ENCODE measurements around the gene TRIM9.

TRIM9 gene

DNA sequence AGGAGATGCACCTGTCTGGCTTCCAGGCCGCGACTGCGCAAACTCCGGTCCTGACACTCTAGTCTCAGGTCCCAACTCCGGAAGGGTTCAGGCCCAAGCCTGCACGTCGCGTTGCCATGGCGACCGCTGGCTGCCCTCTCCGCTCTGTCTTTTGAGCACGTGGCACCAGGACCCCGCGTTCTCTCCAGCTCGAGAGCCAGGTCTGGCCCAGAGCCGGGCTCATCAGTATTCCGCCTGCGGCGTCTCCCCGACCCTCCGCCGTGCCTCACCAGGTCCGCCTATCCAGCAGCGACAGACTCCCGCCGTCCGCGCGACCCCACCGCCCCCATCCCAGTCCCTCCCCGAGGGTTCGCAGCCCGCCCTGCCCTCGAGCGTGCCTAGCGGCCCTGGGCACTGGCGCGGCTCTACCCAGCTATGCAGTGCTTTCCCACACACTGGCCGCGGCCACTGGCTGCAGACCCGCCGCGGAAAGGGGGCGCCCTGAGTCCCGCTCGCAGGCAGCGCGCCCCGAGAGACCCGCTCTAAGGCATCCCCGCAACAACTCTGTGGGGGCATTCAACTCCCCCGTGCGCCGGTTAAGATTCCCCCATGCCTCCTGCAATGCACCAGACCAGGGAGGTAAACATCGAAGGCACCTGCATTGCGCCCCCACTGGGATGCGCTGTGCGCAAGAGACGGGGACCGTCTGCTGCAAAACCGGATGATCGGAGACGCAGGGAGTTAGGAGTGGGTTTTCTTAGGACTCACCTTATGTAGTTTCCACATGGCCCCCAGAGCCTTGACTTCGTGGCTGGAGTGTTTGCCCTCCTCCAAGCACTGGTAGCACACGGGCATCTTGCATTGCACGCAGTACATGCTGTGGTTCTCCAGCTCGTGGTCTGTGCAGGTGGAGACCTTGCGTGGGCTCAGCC lies 1.3 kb downstream of the TRIM9 start:
- peak in 1 of 3 donors; percentile 40 for DNase-seq (ENCODE audit: low read depth in 3 of 3)

DNA sequence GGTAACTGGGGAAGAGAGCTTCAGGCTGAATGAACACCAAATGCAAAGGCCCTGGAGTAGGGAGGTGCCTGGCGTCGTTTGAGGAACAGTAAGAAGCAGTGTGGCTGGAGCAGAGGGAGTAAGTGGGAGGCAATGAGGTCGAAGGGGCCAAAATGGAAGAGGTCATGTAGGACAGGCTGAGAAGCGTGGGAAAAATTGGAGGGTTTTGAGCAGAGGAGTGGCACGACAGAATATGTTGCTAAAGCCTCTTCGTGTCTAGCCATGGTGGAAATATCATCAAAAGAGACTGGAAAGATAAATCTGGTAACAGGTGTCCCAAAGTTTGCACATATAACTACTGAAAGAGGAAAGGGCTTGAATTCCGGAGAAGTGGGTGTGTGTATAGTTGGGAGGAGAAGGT lies 1.9 kb downstream of the TRIM9 start:
- DNase-seq (ENCODE audit: low read depth in 3 of 3): no peak

DNA sequence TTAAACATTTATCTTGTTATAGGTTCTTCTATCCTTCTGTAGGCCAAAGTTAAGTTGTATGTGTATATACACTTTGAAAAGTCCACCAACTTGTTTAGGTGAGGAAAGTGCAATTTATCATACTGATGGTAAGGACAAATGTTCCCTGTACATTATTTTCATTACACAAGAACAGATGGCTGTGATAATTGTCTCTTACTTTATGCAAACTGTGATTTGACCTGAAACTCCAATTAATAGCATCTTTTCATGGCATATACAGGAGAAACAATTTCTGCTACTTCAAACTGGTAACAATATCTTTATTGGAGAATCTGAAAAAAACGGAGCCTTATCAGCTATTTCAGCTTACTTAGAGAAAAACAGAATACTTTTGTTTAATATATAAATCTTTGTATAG lies 5.6 kb downstream of the TRIM9 start:
- no peak for DNase-seq (ENCODE audit: low read depth in 3 of 3)

DNA sequence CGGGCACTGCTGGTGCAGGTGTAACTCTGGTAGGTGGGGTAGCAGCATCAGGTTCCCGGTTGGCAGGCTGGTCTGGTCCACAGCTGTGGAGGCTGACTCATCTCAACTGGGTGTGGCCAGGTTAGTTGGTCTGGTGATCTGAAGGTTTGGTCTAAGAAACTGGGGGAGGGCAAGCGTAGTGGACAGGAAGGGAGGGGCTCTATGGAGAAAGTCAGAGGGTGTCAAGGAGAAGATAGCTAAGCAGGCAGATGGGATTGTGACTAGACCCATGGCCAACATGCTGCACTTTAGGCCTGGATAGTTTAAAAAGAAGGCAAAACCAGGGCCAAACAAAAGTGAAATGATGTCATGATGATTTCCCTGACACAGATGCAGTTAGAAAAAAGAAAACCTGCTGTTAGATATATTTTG lies 7.9 kb downstream of the TRIM9 start:
- no peak for DNase-seq (ENCODE audit: low read depth in 3 of 3)

DNA sequence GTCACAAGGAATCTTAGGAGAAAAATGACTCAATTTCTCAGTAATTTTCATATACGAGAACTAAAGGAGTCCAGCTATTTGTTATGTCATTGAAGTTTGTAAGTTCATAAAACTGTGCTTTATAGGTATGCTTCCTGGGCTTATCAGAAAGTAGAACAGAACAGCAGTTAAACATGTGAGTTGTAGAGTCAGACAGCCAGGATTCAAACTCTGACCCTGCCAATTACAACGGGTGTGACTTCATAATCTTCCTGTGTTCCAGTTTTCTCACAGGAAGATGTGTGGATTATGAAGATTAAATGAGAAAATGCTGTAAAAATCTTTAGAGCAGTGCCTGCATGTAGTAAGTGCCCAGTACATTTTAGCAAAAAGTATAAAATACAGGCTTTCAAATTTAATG lies 8.9 kb downstream of the TRIM9 start:
- DNase-seq (ENCODE audit: low read depth in 3 of 3): no peak

DNA sequence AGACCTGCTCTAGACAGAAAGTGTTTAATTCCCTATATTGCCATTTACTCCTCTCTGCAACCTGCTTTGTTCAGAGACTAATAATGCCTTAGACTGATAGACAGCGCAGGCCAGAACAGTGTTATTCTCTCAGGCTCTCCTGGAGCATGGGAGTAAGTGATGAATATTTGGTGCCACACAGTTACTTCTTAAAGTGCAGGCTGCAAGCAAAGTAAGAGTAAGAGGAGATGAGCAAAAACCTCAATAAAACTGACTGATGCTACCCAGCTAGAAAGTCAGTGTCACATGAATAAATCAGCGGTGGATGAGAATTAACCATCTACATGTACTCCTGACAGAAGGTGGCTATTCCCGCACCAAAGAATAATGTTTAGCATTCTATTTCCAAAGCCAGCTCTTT lies 9.9 kb downstream of the TRIM9 start:
- no peak for DNase-seq (ENCODE audit: low read depth in 3 of 3)

DNA sequence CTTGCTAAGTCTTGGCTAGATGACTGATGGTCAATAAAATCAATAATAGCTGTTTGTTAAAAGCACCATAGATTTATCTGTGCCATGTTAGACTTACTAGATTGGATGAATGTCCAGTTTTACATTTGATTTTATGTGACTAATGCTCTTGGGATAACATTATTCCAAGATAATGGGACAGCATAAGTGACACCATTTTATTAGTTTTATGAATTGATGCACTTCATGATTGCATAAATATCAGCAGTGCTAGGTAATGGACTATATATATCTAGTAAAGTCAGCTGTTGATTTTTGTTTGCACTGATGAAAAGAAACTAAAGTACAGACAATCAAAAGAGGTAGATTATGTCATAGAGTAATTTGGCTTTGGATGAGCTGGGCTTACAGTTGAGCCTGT lies 10.4 kb downstream of the TRIM9 start:
- no peak for DNase-seq (ENCODE audit: low read depth in 3 of 3)

DNA sequence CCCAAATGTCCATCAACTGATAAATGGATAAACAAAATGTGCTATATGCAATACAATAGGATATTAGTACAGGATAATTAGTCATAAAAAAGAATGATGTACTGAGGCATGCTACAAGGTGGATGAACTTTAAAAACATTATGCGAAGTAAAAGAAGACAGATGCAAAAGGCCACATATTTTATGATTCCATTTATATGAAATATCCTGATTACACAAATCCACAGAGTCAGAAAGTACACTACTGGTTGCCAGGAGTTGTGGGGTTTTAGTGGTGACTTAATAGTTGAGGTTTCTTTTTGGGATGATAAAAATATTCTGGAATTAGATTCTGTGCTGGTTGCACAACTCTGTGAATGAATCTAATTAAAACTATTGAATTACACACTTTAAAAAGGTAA lies 12.6 kb downstream of the TRIM9 start:
- DNase-seq (ENCODE audit: low read depth in 3 of 3): no peak

DNA sequence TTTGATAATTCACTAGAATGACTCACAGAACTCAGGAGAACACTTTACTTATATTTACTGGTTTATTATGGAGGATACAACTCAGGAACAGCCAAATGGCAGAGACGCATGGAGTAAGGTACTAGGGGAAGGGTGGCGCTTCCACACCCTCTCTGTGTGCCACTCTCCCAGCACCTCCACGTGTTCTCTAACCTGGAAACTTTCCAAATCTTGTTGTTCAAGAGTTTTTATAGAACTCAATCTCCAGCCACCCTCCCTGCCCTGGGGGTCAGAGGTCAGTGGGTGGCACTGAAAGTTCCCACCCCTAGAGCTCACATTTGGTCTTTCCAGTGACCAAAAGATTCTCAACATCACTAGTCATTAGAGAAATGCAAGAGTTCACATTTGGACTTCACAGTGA lies 13.2 kb downstream of the TRIM9 start:
- DNase-seq (ENCODE audit: low read depth in 3 of 3): no peak

DNA sequence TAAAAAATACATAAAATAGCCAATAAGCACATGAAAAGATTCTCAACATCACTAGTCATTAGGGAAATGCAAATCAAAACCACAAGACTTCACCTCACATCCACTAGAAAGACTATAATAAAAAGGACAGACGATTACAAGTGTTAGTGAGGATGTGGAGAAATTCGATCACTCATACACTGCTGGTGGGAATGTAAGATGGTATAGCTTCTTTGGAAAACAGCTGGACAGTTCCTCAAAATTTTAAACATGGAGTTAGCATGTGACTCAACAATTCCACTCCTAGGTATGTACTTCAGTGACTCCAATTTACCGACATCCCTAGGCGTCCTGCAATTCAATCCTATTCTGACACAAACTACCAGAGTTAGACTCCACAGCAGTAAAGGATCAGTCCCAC lies 13.7 kb downstream of the TRIM9 start:
- no peak for DNase-seq (ENCODE audit: low read depth in 3 of 3)

DNA sequence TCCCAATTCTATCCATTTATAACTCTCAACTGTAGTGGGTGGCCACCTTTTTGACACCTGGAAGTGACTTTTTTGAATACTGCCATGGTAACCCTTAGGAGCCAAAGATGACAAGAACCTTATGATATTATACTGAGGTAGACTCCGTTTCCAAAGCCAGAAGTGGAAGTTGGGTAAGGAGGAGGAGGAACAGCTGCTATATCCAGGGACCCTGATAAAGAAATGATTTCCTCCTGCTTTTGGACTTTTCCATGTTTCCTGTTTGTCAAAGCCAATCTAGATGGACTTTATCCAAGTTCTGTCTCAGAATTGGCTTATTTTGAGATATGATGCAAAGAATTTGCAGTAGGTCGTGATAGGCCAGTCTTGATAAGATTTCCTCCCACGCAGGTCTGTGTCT lies 14.3 kb downstream of the TRIM9 start:
- DNase-seq (ENCODE audit: low read depth in 3 of 3): no peak

DNA sequence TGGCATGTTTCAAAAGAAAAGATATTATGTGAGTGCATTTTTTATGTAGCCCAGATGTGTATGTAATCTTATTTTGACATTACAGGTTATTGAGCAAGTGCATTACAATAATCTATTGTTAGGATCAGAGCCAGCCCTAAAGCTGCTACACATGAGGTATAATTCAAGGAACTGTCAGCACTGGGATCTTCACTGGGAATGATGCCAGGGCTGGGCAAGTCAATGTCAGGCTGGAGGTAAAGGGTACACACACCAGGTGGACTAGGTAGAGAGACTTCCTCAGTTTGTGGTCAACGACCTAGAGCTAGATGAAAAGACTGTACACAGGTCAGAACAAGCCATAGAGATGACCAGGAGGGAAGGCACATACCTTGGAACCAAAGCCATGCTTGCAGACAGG lies 15.4 kb downstream of the TRIM9 start:
- no peak for DNase-seq (ENCODE audit: low read depth in 3 of 3)

DNA sequence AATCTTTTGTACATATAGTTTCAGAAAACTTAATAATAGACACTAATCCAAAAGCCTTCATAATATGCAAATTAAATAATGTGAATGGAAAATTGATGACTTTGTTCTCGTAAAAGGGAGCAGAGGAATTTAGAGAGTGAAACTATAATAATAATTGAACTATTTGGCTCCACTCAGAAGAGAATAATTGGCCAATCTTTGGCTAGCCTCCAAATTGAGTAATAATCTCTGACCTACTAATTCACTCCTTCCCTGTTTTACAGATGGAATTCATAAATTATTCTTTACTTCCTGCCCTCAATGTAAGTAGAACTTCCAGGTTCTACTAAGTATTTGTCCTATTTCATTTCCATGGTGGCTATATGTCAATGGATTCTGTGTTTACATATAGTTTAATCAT lies 15.8 kb downstream of the TRIM9 start:
- no peak for DNase-seq (ENCODE audit: low read depth in 3 of 3)

DNA sequence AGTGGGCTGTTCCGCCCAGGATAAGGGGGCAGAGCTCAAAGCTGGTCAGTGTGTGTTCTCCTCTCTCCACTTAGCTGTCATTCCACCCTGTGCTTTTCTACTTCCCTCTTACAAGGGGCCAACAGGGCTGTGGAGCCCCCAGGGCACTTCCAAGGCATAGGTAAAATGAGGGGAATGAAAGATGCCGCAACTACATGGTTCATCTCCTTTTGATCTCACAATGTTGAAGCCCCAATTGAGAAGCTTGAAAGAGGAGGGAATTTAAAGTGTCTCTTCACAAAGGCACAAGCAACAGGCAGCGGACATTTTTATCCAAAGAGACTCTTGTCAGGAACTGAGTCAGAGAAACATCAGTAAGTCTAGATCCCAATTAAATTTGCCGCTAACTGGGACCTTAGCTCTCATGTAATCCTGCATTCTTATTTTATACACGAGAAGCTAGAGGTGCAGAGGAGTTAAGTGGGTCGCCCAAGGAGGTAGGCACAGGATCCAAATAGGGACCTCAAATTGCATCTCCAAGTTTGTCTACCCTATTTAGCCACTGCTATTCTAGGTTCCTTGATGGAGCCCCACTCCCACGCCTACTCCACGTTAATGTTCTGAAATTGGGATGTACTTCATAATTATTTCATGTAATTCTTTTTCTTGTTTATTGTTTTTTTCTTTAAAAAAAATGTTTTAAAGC lies 20.1 kb downstream of the TRIM9 start:
- no peak for DNase-seq (ENCODE audit: low read depth in 3 of 3)

DNA sequence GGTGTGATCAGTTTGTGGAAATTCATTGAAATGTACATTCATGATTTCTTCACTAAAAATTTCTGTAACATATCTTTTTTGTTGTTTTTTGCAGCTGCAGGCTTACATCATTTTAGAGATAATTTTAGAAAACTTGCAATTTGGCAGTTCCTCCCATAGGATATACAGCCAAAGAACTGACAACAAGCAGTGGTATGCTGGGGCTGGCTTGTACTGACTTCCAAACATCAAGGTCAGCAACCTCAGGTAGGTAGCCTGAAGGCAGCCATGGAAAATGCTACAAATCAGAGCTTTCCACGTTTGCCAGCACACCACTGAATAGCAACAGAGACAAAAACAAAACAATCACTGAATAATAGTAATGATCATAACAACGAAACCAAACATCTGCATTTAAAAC lies 21.2 kb downstream of the TRIM9 start:
- DNase-seq (ENCODE audit: low read depth in 3 of 3): no peak

DNA sequence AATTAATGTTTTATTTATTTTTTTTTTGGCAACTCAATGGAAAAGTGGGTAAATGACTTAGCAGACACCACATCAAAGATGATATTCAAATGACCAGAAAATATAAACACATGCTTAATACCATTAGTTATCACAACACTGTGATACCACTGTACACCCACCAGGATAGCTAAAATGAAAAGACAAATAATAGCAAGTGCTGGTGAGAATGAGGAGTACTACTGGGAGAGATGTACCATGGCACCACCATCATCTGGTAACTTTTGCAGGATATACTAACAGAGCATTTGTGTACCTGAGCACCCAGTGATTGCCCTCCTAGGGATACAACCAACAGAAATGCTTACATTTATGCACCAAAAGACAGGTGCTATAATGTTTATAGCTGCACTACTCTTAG lies 21.9 kb downstream of the TRIM9 start:
- DNase-seq (ENCODE audit: low read depth in 3 of 3): no peak

DNA sequence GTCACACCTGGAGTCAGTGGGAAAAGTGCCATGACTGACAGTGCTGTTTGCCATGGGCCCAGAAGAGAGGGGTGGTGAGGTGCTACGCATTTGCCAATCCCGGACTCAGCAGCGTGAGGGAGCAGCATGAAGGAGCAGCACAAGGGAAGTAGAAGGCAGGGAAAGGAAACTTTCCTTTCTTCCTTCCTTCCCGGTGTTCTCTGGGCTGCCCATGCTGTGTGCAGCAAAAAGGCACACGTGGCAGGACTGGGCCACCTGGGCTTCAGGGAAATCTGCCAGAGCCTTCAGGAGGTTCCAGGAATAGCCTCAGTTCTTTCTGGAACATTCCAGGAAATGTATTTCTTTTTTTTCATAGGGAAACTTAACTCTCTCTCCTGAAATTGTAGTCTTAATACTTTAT lies 23.0 kb downstream of the TRIM9 start:
- DNase-seq (ENCODE audit: low read depth in 3 of 3): no peak

DNA sequence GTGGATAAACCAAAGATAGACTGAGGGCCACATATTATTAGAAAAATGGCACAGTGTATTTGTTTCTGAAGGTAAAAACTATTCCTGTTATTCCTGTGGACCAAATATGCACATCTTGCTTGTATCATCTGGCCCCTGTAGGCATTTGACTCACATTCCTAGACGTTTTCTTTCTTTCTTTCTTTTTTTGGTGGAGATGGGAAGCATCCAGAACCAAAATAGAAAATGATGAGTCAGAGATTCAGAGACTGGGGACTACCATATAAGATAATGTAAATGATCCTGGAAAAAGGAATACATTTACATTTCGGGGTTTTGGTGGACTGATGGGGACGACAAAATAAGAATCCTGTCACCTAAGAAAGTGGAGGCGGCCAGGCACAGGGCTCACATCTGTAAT lies 24.2 kb downstream of the TRIM9 start:
- no peak for DNase-seq (ENCODE audit: low read depth in 3 of 3)

DNA sequence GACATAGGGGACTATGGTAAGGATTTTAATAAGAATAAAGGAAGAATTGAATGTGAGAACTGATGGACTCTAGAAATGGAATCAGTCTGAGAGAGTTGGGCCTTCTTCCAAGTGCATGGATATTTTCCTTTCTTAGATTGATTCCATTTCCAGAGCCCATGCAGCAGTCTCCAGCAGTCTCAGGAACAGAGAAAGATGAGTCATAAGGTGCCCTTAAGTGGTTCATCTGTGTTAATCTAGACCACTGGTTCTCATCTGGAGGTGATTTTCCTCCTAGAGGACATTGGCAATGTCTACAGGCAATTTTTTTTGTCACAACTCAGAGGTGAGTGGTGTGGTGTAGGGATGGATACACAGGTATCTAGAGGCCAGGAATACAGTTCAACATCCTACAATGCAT lies 25.9 kb downstream of the TRIM9 start:
- DNase-seq (ENCODE audit: low read depth in 3 of 3): no peak

DNA sequence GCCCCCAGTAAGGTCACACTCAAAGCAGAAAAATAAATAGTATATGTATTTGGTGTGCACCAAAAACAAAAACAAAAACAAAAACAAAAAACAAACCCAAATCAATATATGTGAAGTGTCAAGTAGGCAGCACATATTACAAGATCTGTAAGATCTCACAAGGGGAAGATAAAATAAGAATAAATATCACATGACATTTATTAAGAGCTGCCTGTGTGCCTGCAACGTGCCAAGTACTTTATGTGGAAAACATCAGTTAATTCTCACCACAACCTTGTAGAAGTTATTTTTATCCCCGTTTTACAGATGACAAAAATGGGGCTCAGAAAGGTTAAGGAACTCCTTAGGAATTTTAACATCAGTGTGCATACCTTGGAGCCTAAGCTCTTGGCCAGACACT lies 26.6 kb downstream of the TRIM9 start:
- no peak for DNase-seq (ENCODE audit: low read depth in 3 of 3)

DNA sequence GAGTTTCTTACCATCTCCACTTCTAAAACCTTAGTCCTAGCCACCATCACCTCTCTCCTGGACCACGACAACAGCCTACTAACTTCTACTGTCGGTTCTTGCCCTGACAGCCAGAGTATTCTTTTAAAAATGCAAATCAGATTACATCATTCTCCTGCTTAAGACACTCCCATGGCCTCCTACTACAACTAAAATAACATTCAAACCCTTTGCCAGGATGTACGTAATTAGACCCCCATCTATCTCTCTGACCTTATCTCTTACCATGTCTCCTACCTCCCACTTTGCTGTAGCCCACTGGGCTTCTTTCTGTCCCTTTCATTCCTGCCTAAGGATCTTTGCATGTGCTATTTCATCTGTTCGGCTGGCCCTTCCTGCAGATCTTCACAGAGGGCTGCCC lies 27.6 kb downstream of the TRIM9 start:
- DNase-seq (ENCODE audit: low read depth in 3 of 3): no peak

DNA sequence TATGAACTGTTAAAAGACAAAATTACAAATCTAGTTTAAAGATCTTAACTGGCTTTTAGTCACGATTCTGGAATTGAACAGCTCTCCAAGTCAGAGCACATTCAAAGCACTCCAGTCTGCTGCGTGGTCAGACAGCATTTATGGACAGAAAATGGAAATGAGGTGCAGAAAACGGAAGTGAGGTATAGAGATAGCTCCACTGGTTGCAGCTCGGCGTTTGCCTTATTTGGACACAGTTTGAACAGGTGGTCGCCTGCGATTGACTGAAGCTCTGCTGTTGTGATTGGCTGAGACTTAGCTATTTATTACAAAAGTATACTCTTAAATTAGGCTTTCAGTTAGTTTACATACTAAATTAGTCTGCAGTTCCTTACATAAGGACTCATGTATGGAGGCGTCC lies 28.3 kb downstream of the TRIM9 start:
- DNase-seq (ENCODE audit: low read depth in 3 of 3): no peak

DNA sequence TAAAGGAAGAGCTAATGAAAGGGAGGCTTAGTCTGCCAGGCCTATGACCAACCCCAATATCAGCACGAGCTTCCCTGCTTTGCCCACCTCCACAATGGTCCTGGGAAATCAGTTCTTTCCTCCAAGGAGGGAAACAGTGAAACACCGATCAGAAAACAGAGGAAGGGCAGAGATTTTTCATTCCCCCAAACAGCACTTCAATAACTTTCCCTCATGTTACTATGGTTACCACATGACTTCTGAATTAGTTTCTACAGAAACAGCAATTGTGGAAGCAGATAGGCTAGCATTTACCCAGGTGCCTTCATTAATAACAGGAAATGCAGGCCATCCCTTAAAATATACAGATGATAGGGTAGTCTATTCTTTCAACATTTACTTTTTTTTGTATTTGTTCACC lies 35.9 kb downstream of the TRIM9 start:
- DNase-seq (ENCODE audit: low read depth in 3 of 3): no peak

DNA sequence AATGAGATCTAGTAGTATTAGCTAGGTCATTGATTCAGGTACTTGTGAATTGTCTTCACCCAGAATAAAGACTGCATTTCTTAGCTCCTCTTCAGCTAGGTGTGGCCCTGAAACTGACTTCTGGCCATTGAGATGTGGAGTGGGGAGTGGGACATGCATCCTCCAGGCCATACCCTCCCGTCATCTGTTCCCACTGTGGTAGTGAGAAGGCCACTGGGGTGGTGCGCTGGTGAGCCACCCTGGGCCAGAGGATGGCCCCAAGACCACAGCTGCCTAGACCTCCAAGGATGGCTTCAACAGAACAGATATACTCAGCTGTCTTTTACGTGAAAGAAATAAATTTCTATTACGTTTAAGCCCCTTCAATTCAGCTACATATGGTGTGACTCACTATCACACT lies 36.5 kb downstream of the TRIM9 start:
- DNase-seq (ENCODE audit: low read depth in 3 of 3): no peak

Measured in stimulated activated CD4-positive, alpha-beta T cell treated with anti-CD3 and anti-CD28 coated beads, TNF-alpha, amount 100 ng/mL, for 48 hours (primary cell).